Keratinocyte (primary cell): ENCODE data around the gene RCAN3. TPM values are rescaled to one million over a fixed set of nuclear protein-coding genes. Genes with fewer than 3 reads are reported as not detected.
"Not testable (repeated sequence)": the region's sequence is repeated elsewhere in the genome, so short reads cannot be mapped to it uniquely, and the experiment has no call there.

Experiments
- DNase-seq: peaks from one replicate; pipeline ENCODE4 v3.0.0-alpha.2; 2011; ENCODE audit warnings: low read depth, missing footprints, low spot score
- FAIRE-seq: peaks from 2 replicates; lab custom pipeline; 2011; peaks lifted over from hg19 to GRCh38; lab: Jason Lieb, UNC
- H2AFZ ChIP-seq: 2 replicates; pipeline ENCODE4 v1.6.0; 2012; ENCODE audit warnings: low read length, control low read depth, inconsistent platforms; ENCODE audit not compliant: control insufficient read depth
- H3K27ac ChIP-seq: 2 replicates; pipeline ENCODE4 v1.5.1; 2011; ENCODE audit warnings: low read length; ENCODE audit not compliant: control insufficient read depth, insufficient read depth
- H3K27me3 ChIP-seq: 3 replicates; pipeline ENCODE4 v1.6.0; 2011; ENCODE audit warnings: low read length; ENCODE audit not compliant: control insufficient read depth, insufficient read depth; ENCODE audit errors: extremely low read depth
- H3K36me3 ChIP-seq, 2 experiments: 2 replicates in 1 of 2; 3 replicates in 1 of 2; pipeline ENCODE4 v1.5.1; 2011; ENCODE audit warnings: low read length in 2 of 2, mild to moderate bottlenecking in 1 of 2; ENCODE audit not compliant: control insufficient read depth in 2 of 2, insufficient read depth in 2 of 2; ENCODE audit errors: extremely low read depth in 1 of 2
- H3K4me1 ChIP-seq: 3 replicates; pipeline ENCODE4 v1.5.1; 2011; ENCODE audit warnings: low read length; ENCODE audit not compliant: control insufficient read depth, insufficient read depth; ENCODE audit errors: extremely low read depth
- H3K4me2 ChIP-seq: 3 replicates; pipeline ENCODE4 v1.6.0; 2011; ENCODE audit warnings: low read depth, low read length; ENCODE audit not compliant: control insufficient read depth, insufficient read depth; ENCODE audit errors: extremely low read depth
- H3K4me3 ChIP-seq, 3 experiments: fragments of 200-600 bp in 1 of 3; sonication (generic) in 1 of 3; 2 replicates in 2 of 3; 3 replicates in 1 of 3; pipeline ENCODE4 v1.5.1; 2011 to 2016; ENCODE audit warnings: low read length in 3 of 3, mild to moderate bottlenecking in 3 of 3, control low read depth in 2 of 3, inconsistent platforms in 1 of 3, low read depth in 1 of 3, mixed read lengths in 1 of 3, mixed run types in 1 of 3, moderate library complexity in 1 of 3; ENCODE audit not compliant: control insufficient read depth in 2 of 3, insufficient read depth in 2 of 3; ENCODE audit errors: extremely low read depth in 1 of 3
- H3K79me2 ChIP-seq: 2 replicates; pipeline ENCODE4 v1.6.0; 2012; ENCODE audit warnings: low read length; ENCODE audit not compliant: control insufficient read depth, insufficient read depth
- H3K9ac ChIP-seq: 3 replicates; pipeline ENCODE4 v1.6.0; 2011; ENCODE audit warnings: low read length; ENCODE audit not compliant: control insufficient read depth, insufficient read depth; ENCODE audit errors: extremely low read depth
- H3K9me1 ChIP-seq: 3 replicates; pipeline ENCODE4 v1.6.0; 2011; ENCODE audit warnings: low read length; ENCODE audit not compliant: control insufficient read depth, insufficient read depth; ENCODE audit errors: extremely low read depth
- H3K9me3 ChIP-seq: 2 replicates; pipeline ENCODE4 v1.5.1; 2012; ENCODE audit warnings: low read depth, low read length; ENCODE audit not compliant: control insufficient read depth
- H4K20me1 ChIP-seq: 3 replicates; pipeline ENCODE4 v1.6.0; 2011; ENCODE audit warnings: low read length; ENCODE audit not compliant: control insufficient read depth, insufficient read depth; ENCODE audit errors: extremely low read depth
- EZH2 ChIP-seq: IDR thresholded peaks from one replicate; pipeline ENCODE4 v1.6.1; 2012; ENCODE audit warnings: inconsistent platforms, mild to moderate bottlenecking, low read length, moderate library complexity
- dilution Hi-C: fragments of 300-500 bp; cut with MboI; formaldehyde crosslinking; loops from one replicate; pipeline ENCODE4 v1.7.0; 2020; ENCODE audit warnings: low sequenced_read_pairs; ENCODE audit not compliant: extremely low pct_ligation_motif_present
- polyA plus RNA-seq, 5 experiments: library from polyadenylated mRNA; depleted of rRNA in 3 of 5; stranded (reverse) in 3 of 5; stranded (forward) in 1 of 5; unstranded in 1 of 5; fragments of >200 nt; gene quantifications; 1 replicate in 1 of 5; 2 replicates in 3 of 5; 3 replicates in 1 of 5; pipeline versions ENCODE4 v1.2.1 to v1.2.3, GENCODE V29; 2011 to 2012; ENCODE audit warnings: missing spikeins in 2 of 5, low read depth in 1 of 5, low replicate concordance in 1 of 5
- TF ChIP-seq, protein P1 (sequence below), 3 experiments: IDR thresholded peaks in 1 of 3; conservative IDR thresholded peaks in 1 of 3; optimal IDR thresholded peaks in 1 of 3; 2 replicates in 2 of 3; 3 replicates in 1 of 3; pipeline versions ENCODE3 to v1.5.1; 2011; ENCODE audit warnings: low read length in 3 of 3, mild to moderate bottlenecking in 3 of 3, moderate library complexity in 2 of 3, control low read depth in 1 of 3, inconsistent platforms in 1 of 3; ENCODE audit not compliant: insufficient read depth in 2 of 3; ENCODE audit errors: extremely low read depth in 1 of 3

RCAN3 gene
- polyA plus RNA-seq, 1 donor (not counting 4 experiments of a cell fraction or from before 2014, with no cell fraction given), result 13.8 TPM

DNA sequence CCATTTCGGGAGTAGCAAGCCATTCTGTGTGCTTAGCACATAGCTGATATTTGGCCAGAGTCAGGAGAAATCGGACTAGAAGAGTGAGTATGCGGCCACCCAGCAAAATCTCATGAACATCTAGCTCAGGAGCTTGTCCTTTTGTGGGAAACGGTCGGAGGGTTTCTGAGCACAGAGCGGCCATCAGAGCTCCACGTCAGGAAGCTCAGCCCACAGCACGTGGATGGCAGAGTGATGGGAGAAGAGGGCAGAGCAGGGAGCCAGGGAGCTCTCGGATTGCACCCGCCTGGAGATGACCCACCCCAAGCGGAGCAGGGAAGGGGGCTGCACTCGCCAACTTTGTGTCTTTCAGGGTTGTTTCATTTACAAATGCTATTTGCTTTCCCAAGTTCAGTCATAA, 13.9 kb downstream of the RCAN3 start:
- Histone ChIP-seq H3K79me2 (peaks cover 4% of the 10 kb centered on the region), H3K27ac (no peak overlapping the region), H3K27me3 (no peaks in the 10 kb centered on the region), H3K36me3 (peaks cover 0 to 2% of the 10 kb centered on the region in 2 experiments), H3K9me3 (no peaks in the 10 kb centered on the region), H2AFZ (no peak overlapping the region), H3K9me1 (no peaks in the 10 kb centered on the region), H4K20me1 (no peaks in the 10 kb centered on the region), H3K4me2 (no peak overlapping the region), H3K9ac (no peak overlapping the region), H3K4me1 (peaks cover 13% of the 10 kb centered on the region), H3K4me3 (no peak overlapping the region)
- dilution Hi-C loops, result no loop called here
- TF ChIP-seq, protein P1, sequence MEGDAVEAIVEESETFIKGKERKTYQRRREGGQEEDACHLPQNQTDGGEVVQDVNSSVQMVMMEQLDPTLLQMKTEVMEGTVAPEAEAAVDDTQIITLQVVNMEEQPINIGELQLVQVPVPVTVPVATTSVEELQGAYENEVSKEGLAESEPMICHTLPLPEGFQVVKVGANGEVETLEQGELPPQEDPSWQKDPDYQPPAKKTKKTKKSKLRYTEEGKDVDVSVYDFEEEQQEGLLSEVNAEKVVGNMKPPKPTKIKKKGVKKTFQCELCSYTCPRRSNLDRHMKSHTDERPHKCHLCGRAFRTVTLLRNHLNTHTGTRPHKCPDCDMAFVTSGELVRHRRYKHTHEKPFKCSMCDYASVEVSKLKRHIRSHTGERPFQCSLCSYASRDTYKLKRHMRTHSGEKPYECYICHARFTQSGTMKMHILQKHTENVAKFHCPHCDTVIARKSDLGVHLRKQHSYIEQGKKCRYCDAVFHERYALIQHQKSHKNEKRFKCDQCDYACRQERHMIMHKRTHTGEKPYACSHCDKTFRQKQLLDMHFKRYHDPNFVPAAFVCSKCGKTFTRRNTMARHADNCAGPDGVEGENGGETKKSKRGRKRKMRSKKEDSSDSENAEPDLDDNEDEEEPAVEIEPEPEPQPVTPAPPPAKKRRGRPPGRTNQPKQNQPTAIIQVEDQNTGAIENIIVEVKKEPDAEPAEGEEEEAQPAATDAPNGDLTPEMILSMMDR (optimal IDR thresholded peaks at IDR 0.05 in 1 of 3, IDR thresholded peaks at IDR 0.05 in 1 of 3, conservative IDR thresholded peaks at IDR 0.05 in 1 of 3; ENCODE audit: extremely low read depth in 1 of 3, insufficient read depth in 2 of 3, low read length in 3 of 3), result no peak
- no peak for TF ChIP-seq EZH2
- DNase-seq (no peak), FAIRE-seq (no peak)

DNA sequence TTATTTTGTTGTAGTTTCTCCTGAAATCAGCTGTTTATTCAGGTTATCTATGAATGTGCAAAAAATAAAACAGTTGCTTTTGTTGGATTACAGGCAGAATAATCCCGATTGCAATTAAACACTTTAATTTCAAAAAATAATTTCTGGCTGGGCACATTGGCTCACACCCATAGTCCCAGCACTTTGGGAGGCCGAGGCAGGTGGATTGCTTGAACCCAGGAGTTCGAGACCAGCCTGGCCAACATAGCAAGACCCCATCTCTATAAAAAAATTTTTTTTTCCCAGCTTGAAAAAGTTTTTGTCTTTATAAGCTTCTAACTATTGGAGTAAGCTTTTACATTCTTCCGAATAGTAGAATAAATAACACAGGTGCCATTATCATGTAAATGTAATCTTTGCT, 15.3 kb downstream of the RCAN3 start:
- Histone ChIP-seq H3K9me3 (no peaks in the 10 kb centered on the region), H4K20me1 (no peaks in the 10 kb centered on the region), H3K4me1 (peaks cover 13% of the 10 kb centered on the region), H3K27me3 (no peaks in the 10 kb centered on the region), H3K4me2 (no peak overlapping the region), H3K4me3 (no peak overlapping the region), H3K36me3 (peaks cover 0 to 5% of the 10 kb centered on the region in 2 experiments), H3K27ac (no peak overlapping the region), H2AFZ (no peak overlapping the region), H3K9me1 (no peaks in the 10 kb centered on the region), H3K9ac (no peak overlapping the region), H3K79me2 (no peaks in the 10 kb centered on the region)
- no peak for FAIRE-seq
- DNase-seq, result no peak
- dilution Hi-C loops, result no loop called here
- TF ChIP-seq, protein P1 (optimal IDR thresholded peaks at IDR 0.05 in 1 of 3, IDR thresholded peaks at IDR 0.05 in 1 of 3, conservative IDR thresholded peaks at IDR 0.05 in 1 of 3; ENCODE audit: extremely low read depth in 1 of 3, insufficient read depth in 2 of 3, low read length in 3 of 3), result no peak
- TF ChIP-seq EZH2, result no peak

DNA sequence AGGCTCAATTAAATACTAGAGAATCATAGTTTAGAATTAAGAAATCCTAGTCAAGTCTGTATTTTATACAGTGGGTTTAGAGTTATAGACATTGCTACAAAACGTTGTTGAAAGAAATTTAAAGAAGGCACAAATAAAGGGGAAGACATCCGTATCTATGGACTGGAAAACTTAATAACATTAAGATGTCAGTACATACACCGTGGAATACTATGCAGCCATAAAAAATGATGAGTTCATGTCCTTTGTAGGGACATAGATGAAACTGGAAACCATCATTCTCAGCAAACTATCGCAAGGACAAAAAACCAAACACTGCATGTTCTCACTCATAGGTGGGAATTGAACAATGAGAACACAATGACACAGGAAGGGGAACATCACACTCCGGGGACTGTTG, 17.6 kb downstream of the RCAN3 start:
- H3K36me3 ChIP-seq, H3K27ac ChIP-seq, H3K9me1 ChIP-seq, FAIRE-seq, H3K4me2 ChIP-seq, H3K79me2 ChIP-seq, H4K20me1 ChIP-seq, H3K9ac ChIP-seq, dilution Hi-C loops, H3K4me3 ChIP-seq, H2AFZ ChIP-seq, H3K9me3 ChIP-seq, H3K27me3 ChIP-seq, DNase-seq: not testable (repeated sequence)
- peaks cover 12% of the 10 kb centered on the region for H3K4me1 ChIP-seq
